ENCODE measurements around the gene AIFM1. TPM values are rescaled to one million over a fixed set of nuclear protein-coding genes. Genes with fewer than 3 reads are reported as not detected.

Gene AIFM1
- total RNA-seq, 1 donor from 2014 or later, result 22.0 TPM

DNA sequence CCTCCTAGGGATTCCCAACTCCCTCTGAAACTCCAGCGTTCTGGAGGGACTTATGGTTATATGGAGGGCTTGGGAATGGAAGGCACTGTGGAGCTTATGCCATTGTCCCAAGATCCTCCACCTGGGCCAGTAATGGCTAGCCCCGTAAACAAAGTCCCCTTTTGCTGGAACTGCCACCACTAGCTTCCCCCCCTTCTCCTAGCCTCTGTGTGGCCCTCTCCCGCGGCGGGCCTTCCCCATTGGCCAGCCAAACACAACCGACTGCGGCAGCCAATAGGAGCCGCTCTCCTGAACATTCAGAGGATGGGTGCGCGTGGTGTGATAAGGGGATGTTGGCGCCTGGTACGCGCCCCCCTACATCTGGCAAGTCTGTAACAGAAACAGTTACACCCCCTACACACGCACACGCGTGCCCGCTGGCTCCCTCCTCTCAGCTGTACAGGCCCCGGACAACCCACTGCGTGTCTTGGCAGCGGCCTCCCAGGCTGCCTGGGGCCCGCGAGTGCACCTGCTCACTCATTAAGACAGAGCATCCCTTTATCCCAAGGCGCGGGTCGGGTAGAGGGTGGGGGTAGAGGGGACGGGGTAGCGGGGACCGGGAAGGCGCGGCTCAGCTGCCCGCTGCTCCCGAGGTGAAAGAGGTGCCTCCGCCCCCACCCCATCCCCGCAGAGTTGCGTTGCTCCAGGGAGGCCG, 5.3 kb upstream of the AIFM1 start:
- DNase-seq, result peak; percentile 40

GRCh38 chrX:130167040-130167439, 1.4 kb upstream of the AIFM1 start:
- no peak for DNase-seq

DNA sequence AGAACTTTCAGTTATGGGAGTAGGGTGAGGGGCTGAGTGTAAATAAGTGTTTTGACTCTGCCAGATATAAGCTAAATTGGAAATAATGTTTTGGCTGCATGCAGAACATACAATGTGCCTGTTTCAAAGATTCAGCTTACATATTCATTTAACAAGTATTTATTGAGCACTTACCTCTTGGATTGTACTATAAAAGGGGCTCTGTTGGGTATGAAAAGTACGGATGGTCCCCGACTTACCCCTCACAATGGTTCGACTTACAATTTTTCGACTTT, 799 bp upstream of the AIFM1 start:
- no peak for DNase-seq

GRCh38 chrX:130165181-130165702, 399 bp downstream of the AIFM1 start:
- peak; percentile 43 for DNase-seq

- no peak for DNase-seq
Measured at GRCh38 chrX:130163398-130163797, 2.2 kb downstream of the AIFM1 start.

DNA sequence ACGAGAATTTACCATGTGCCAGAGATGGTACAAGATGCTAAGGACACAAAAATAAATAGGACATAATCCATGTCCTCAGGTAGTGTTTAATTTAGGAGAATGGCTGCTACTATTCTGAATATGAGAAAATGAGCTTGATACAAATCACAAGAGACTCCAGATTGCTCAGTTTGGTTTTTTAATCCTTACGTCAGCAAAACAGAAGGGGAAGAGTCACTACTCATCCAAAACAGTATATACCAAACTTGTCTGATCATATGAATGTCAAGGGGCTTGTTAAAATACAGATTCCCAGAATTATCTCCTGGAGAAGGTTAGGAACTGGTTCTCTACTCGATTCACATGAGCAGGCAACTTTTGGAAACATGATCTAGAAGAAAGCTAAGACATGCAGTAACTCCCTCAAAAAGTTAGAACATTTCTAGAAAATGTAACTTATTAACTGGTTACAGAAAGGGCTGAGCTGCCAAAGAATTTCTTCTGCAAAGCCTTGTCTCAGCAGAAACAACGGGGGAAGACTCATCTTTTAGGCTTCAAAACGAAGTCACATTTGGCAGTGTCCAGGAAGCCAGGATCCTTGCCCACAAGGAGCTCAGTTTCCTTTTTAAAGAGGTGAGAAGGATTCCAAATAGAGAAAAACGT, 3.4 kb downstream of the AIFM1 start:
- DNase-seq, result no peak

- no peak for DNase-seq
Measured at GRCh38 chrX:130159776-130160175, 5.9 kb downstream of the AIFM1 start.

- no peak for DNase-seq
Measured at GRCh38 chrX:130158311-130158710, 7.3 kb downstream of the AIFM1 start.

DNA sequence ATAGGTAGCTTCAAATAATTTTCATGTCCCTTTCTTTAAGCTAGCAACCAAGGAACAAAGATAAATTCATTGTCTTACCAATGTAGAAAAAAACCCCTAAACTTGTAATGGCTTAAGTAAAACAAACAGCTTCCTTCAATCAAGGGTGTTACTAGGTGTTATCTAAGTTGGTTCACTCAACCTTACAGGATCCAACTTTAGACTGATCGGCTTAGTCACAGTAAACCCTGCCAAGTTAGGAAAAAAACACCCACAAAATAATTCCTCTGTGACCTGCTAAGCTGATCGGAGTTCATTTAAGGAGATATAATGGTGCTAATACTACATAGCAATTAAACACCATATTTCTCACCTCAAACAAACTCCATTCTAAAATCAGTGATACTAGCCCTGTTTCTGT, 10.1 kb downstream of the AIFM1 start:
- no peak for DNase-seq

- DNase-seq, result no peak
Measured at GRCh38 chrX:130147631-130148030, 18.0 kb downstream of the AIFM1 start.

- no peak for DNase-seq
Measured at GRCh38 chrX:130145123-130145522, 20.5 kb downstream of the AIFM1 start.

GRCh38 chrX:130144509-130144908, 21.1 kb downstream of the AIFM1 start:
- DNase-seq, result no peak

- no peak for DNase-seq
Measured at GRCh38 chrX:130139474-130140201, 26.0 kb downstream of the AIFM1 start.

DNA sequence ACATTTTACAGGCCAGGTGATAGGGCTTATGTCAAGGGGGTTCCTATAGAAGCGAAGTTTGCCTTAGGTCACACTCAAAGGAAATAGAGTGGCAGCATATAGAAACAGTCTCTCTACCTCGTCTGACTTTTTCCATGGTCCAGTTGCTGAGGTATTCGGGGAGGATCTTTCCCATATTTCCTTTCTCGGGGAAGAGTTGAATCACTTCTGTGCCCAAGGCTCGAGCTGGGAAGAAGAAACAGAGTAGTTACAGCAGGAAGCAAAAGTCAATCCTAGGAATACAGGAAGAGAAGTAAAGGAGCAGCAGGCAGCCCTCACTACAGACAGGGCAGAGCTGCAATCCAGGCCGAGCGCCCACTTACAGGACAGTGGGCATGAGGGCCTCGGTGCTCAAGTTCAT, 28.7 kb downstream of the AIFM1 start:
- DNase-seq, result no peak

DNA sequence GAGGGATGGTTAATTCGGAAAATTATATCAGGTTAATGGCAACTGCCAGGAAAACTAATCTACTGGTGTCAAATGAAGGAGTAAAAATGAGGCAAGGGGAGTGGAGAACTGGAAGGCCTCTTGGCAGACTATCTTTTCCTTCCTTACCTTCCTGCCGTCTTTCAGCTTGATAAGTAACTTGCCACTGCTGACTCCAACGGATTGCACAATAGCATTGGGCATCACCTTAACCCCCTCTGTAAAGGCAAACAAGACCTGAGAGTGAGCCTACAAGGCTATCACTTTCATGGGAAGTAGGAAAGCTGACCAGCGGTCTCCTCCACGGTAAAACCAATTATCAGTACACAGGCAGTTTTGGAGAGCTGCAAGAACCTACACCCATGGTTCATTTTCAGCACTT, 29.1 kb downstream of the AIFM1 start:
- DNase-seq, result no peak

- no peak for DNase-seq
Measured at GRCh38 chrX:130130990-130131389, 34.7 kb downstream of the AIFM1 start.

DNA sequence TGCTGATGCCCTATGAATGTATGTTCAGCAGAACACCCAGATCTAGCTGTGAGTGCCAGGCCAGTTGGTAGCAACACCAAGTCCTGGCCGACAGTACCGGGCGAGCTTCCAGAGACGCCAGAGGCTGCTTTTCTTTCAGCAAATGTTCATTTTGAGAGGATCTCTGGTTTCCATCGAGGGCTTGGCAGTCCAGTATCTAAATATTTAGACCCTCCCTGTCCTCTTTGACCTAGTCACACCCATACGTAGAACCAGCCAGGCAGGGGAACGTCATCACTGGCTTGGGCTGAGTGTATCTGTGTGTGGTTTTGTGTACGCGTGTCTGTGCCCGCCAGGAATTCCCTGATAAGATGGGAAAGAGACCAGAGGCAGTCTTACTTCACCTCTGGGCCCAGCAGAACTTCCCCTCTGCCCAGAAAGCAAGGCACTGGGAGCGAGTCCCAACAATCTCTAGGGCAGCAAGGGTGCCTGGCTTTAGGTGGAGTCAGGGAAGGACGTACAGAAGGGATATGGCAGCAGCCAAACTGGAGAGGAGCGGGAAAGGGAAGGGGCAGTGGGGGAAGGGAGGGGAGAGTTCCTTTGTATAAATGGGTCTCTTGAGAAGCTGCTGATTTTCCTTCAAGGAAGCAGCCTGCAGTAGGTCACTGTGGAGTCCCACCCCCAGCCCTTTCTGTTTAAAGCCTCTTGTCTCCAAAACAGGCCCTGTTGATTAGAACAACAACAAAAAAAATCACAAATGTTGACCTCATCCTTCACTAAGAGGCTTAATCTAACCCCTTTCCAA, 40.4 kb downstream of the AIFM1 start:
- DNase-seq, result peak; percentile 56

DNA sequence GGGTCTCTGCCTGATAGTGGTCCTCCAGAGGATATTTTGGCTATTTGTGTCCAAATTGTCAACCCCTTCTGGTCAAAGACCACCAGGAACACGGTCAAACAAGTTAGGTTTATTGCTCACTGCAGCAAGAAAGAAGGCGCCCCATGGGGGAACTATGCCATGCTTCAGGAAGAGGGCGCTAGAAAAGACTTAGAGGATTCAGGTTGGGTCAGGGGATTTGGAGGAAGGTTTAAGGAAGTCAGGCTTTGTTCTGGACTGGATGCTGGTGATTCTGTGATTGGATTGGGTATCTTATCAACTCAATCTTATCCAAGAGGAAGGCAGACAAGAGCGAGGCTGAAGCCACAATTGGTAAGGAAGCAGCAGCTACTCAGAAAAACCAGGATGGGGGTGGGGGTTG, 41.1 kb downstream of the AIFM1 start:
- DNase-seq, result no peak

- DNase-seq, result no peak
Measured at GRCh38 chrX:130121505-130121800, 44.2 kb downstream of the AIFM1 start.

- peak; percentile 77 for DNase-seq
Measured at GRCh38 chrX:130120746-130121504, 44.7 kb downstream of the AIFM1 start.

DNA sequence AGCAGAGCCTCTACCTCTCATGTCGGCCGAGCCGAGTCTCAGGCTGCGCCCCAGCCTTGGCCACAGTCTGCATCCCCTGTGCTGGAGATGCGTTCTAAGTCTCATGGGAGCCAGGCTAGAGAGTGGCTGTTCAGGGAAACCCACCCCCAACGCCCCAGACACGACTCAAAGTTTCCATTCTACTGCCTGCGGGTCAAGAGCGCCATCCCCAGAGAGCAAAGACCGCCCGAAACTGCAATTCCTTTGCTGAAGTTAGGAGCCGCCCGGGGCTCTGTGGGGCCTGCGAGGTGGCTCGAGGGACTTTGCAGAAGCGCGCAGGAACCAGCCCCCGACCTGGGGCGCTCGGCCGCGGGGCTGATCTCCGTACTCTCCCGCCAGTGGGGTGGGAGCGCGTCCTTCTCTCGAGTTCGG, 45.3 kb downstream of the AIFM1 start:
- peak; percentile 35 for DNase-seq

- DNase-seq, result peak; percentile 29
Measured at GRCh38 chrX:130119312-130119898, 46.2 kb downstream of the AIFM1 start.
